ENCODE data around the gene PRKN.

DNA sequence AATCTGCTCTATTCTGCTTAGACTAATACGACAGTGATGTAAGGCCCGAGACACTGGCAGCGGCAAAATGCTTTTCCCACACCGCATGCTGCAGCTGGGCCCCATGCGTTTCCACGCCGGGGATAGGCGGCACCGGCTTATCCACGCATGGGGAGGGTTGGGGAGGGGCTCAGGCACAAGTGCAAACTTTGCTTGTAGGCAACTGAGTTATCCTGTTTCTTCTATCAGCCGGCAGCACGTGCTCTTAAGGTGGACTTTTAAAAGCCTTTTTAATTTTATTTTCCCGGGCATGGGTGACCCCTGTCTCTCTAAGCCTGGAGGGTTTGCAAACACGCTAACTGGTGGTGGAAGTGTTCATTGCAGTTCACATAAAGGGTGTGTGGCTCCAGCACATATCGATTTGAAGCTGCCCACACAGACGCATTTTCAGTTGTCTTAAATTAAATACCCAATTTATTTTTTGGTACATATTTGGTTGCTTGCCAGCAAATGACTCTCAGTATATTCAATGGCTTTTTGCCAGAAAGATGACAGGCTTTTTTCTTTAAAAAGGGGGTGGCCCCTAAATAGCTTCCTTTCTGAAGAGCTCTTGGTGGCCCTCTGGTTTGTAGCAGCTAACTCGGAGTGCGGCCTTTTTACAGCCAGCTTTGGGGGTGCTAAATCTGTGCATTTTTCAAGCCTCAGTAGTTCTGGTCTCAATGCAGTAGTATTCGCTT, 891.9 kb downstream of the PRKN start:
- TF ChIP-seq, protein P1, sequence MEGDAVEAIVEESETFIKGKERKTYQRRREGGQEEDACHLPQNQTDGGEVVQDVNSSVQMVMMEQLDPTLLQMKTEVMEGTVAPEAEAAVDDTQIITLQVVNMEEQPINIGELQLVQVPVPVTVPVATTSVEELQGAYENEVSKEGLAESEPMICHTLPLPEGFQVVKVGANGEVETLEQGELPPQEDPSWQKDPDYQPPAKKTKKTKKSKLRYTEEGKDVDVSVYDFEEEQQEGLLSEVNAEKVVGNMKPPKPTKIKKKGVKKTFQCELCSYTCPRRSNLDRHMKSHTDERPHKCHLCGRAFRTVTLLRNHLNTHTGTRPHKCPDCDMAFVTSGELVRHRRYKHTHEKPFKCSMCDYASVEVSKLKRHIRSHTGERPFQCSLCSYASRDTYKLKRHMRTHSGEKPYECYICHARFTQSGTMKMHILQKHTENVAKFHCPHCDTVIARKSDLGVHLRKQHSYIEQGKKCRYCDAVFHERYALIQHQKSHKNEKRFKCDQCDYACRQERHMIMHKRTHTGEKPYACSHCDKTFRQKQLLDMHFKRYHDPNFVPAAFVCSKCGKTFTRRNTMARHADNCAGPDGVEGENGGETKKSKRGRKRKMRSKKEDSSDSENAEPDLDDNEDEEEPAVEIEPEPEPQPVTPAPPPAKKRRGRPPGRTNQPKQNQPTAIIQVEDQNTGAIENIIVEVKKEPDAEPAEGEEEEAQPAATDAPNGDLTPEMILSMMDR (IDR thresholded peaks at IDR 0.05), result no peak
- no peak for TF ChIP-seq POLR2A (IDR thresholded peaks at IDR 0.05)
